GM19372 (cell line): Measurements from ENCODE around the gene DDIT3.

Experiments used
- ATAC-seq: cut with Tn5 transposase; IDR thresholded peaks from one replicate; pipeline ENCODE4 v1.9.1; 2021; ENCODE audit warnings: mild to moderate bottlenecking, low read depth, moderate library complexity; ENCODE audit not compliant: unreplicated experiment

Gene DDIT3

DNA sequence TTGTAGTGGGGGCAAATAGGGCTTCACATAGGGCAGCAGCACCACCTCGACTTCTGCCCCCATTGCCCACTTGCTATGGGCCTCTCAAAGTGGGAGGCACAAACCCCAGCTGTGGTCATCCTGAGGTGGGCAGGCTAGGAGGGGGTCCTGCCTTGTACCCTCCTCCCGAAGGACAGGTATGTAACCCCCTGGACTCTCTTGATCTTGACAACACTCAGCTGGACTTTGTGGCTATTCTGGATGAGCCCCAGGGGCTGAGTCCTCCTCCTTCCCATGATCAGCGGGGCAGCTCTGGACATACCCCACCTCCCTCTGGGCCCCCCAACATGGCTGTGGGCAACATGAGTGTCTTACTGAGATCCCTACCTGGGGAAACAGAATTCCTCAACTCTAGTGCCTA is 48.7 kb downstream of the DDIT3 start:
- no peak for ATAC-seq

DNA sequence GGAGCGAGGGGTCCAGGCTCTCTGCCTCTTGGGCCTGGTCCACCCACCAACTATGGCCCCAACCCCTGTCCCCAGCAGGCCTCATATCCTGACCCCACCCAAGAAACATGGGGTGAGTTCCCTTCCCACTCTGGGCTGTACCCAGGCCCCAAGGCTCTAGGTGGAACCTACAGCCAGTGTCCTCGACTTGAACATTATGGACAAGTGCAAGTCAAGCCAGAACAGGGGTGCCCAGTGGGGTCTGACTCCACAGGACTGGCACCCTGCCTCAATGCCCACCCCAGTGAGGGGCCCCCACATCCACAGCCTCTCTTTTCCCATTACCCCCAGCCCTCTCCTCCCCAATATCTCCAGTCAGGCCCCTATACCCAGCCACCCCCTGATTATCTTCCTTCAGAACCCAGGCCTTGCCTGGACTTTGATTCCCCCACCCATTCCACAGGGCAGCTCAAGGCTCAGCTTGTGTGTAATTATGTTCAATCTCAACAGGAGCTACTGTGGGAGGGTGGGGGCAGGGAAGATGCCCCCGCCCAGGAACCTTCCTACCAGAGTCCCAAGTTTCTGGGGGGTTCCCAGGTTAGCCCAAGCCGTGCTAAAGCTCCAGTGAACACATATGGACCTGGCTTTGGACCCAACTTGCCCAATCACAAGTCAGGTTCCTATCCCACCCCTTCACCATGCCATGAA is 49.2 kb downstream of the DDIT3 start:
- ATAC-seq: no peak

- ATAC-seq: no peak
These were observed 49.9 kb downstream of the DDIT3 start for GRCh38 chr12:57470286-57470969.

- ATAC-seq: no peak
These were observed 50.8 kb downstream of the DDIT3 start for GRCh38 chr12:57469296-57470164.

DNA sequence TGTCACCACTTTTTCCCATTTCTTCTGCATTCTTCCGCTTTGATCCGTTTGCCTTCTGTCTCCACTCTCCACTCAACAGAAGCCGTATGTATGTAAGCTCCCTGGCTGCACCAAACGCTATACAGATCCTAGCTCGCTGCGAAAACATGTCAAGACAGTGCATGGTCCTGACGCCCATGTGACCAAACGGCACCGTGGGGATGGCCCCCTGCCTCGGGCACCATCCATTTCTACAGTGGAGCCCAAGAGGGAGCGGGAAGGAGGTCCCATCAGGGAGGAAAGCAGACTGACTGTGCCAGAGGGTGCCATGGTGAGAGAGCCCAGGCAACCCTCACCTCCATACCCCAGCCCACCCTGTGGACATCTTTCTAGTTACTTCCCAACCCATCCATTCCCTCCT is 52.4 kb downstream of the DDIT3 start:
- no peak for ATAC-seq

GRCh38 chr12:57467212-57467874 is 53.0 kb downstream of the DDIT3 start:
- no peak for ATAC-seq
